OCI-LY3 (cell line): Measurements from ENCODE around the gene FSCN2.

ENCODE experiments used
- CTCF ChIP-seq: fragments of 200-600, 300-600 bp; sonication (generic); IDR thresholded peaks from 2 replicates; pipeline ENCODE4 v1.5.1; 2014; ENCODE audit warnings: antibody characterized with exemption, low read length, low read depth
- EZH2phosphoT487 ChIP-seq: fragments of 200-600 bp; shearing (Covaris generic); IDR thresholded peaks from 2 replicates; pipeline ENCODE4 v1.6.1; 2018; ENCODE audit warnings: antibody characterized with exemption, mixed run types, low read depth

GRCh38 chr17:81556175-81556691 is 28.1 kb downstream of the FSCN2 start:
- TF ChIP-seq CTCF (no peak), EZH2phosphoT487 (no peak)
